GM23338 (cell line): ENCODE data around the gene SLCO3A1. TPM values are rescaled to one million over a fixed set of nuclear protein-coding genes. Genes with fewer than 3 reads are reported as not detected.

Experiments
- CREB1 ChIP-seq: fragments of 250-450 bp; sonication (Bioruptor Pico); IDR thresholded peaks from 2 replicates; pipeline ENCODE4 v1.5.0; 2020; ENCODE audit warnings: low read depth, mild to moderate bottlenecking, moderate library complexity
- EZH2phosphoT487 ChIP-seq: fragments of 200-600 bp; sonication (generic); IDR thresholded peaks from one replicate; pipeline ENCODE4 v1.8.1; 2018; ENCODE audit warnings: antibody characterized with exemption; ENCODE audit not compliant: unreplicated experiment
- NANOG ChIP-seq: IDR thresholded peaks from 2 replicates; pipeline ENCODE4 v1.6.1; 2016; ENCODE audit warnings: antibody characterized with exemption, borderline replicate concordance
- ZNF114 ChIP-seq: fragments of 250-450 bp; sonication (Bioruptor Pico); IDR thresholded peaks from 2 replicates; pipeline ENCODE4 v1.5.0; 2020; ENCODE audit warnings: mild to moderate bottlenecking, moderate library complexity
- ZNF331 ChIP-seq: fragments of 250-450 bp; sonication (Bioruptor Pico); IDR thresholded peaks from 2 replicates; pipeline ENCODE4 v1.5.0; 2020; ENCODE audit warnings: low read depth, mild to moderate bottlenecking, moderate library complexity
- polyA plus RNA-seq: library from polyadenylated mRNA; unstranded; fragments of >200 nt; fragmentation: Nextera tagmentation; extraction: Ambion mirVana; gene quantifications from 2 replicates; pipeline ENCODE4 v1.2.1, GENCODE V29; 2016
- total RNA-seq: library from RNA; depleted of rRNA; stranded (reverse); fragments of >200 nt; shearing (Covaris generic); gene quantifications from 2 replicates; pipeline ENCODE4 v1.2.3, GENCODE V29; 2014
- TF ChIP-seq, protein P1 (sequence below): IDR thresholded peaks from one replicate; pipeline ENCODE4 v1.6.1; 2018; ENCODE audit warnings: antibody characterized with exemption; ENCODE audit not compliant: unreplicated experiment
- TF ChIP-seq, protein P2 (sequence below): fragments of 250-450 bp; sonication (Bioruptor Pico); IDR thresholded peaks from 2 replicates; pipeline ENCODE4 v1.5.0; 2020; ENCODE audit warnings: mild to moderate bottlenecking, moderate library complexity

The SLCO3A1 gene
- total and polyA plus RNA-seq, 2 experiments from 2014 or later, result 7.3 to 9.4 TPM

DNA sequence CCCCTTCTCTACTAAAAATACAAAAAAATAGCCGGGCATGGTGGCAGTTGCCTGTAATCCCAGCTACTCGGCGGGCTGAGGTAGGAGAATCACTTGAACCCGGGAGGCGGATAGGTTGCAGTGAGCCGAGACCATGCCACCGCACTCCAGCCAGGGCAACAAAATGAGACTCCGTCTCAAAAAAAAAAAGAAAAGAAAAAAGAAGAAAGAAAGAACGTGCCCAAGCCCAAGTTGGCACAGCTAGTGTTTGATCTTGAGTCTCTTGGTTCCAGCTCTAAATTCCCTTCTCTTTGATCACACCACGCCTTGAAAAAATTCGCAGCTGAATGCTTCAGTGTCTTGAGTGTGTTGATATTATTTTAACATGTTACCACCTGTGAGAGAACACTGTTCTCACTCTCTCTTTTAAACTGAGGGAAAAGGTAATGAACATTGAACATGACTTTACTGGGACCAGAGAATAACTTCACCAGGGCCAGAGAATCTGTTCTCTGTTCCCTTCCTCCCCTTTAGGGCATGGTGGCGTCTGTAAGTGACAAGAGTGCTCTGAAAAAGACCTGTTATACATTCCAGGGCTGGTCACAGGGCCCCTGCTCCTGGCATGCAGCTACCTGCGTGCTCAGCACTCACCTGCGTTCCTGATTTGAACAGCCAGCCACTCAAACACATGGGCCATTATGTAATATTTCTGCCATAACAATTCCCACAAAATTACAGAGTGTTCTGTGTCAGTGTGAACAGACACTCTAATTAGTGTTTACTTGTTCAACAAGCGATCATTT, 19.0 kb downstream of the SLCO3A1 start (continued):
- TF ChIP-seq, protein P1, sequence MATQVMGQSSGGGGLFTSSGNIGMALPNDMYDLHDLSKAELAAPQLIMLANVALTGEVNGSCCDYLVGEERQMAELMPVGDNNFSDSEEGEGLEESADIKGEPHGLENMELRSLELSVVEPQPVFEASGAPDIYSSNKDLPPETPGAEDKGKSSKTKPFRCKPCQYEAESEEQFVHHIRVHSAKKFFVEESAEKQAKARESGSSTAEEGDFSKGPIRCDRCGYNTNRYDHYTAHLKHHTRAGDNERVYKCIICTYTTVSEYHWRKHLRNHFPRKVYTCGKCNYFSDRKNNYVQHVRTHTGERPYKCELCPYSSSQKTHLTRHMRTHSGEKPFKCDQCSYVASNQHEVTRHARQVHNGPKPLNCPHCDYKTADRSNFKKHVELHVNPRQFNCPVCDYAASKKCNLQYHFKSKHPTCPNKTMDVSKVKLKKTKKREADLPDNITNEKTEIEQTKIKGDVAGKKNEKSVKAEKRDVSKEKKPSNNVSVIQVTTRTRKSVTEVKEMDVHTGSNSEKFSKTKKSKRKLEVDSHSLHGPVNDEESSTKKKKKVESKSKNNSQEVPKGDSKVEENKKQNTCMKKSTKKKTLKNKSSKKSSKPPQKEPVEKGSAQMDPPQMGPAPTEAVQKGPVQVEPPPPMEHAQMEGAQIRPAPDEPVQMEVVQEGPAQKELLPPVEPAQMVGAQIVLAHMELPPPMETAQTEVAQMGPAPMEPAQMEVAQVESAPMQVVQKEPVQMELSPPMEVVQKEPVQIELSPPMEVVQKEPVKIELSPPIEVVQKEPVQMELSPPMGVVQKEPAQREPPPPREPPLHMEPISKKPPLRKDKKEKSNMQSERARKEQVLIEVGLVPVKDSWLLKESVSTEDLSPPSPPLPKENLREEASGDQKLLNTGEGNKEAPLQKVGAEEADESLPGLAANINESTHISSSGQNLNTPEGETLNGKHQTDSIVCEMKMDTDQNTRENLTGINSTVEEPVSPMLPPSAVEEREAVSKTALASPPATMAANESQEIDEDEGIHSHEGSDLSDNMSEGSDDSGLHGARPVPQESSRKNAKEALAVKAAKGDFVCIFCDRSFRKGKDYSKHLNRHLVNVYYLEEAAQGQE, result no peak
- TF ChIP-seq NANOG (no peak), ZNF114 (CRISPR knock-in tag) (no peak), ZNF331 (CRISPR knock-in tag) (no peak), CREB1 (CRISPR knock-in tag) (no peak), EZH2phosphoT487 (no peak)
- TF ChIP-seq, protein P2, sequence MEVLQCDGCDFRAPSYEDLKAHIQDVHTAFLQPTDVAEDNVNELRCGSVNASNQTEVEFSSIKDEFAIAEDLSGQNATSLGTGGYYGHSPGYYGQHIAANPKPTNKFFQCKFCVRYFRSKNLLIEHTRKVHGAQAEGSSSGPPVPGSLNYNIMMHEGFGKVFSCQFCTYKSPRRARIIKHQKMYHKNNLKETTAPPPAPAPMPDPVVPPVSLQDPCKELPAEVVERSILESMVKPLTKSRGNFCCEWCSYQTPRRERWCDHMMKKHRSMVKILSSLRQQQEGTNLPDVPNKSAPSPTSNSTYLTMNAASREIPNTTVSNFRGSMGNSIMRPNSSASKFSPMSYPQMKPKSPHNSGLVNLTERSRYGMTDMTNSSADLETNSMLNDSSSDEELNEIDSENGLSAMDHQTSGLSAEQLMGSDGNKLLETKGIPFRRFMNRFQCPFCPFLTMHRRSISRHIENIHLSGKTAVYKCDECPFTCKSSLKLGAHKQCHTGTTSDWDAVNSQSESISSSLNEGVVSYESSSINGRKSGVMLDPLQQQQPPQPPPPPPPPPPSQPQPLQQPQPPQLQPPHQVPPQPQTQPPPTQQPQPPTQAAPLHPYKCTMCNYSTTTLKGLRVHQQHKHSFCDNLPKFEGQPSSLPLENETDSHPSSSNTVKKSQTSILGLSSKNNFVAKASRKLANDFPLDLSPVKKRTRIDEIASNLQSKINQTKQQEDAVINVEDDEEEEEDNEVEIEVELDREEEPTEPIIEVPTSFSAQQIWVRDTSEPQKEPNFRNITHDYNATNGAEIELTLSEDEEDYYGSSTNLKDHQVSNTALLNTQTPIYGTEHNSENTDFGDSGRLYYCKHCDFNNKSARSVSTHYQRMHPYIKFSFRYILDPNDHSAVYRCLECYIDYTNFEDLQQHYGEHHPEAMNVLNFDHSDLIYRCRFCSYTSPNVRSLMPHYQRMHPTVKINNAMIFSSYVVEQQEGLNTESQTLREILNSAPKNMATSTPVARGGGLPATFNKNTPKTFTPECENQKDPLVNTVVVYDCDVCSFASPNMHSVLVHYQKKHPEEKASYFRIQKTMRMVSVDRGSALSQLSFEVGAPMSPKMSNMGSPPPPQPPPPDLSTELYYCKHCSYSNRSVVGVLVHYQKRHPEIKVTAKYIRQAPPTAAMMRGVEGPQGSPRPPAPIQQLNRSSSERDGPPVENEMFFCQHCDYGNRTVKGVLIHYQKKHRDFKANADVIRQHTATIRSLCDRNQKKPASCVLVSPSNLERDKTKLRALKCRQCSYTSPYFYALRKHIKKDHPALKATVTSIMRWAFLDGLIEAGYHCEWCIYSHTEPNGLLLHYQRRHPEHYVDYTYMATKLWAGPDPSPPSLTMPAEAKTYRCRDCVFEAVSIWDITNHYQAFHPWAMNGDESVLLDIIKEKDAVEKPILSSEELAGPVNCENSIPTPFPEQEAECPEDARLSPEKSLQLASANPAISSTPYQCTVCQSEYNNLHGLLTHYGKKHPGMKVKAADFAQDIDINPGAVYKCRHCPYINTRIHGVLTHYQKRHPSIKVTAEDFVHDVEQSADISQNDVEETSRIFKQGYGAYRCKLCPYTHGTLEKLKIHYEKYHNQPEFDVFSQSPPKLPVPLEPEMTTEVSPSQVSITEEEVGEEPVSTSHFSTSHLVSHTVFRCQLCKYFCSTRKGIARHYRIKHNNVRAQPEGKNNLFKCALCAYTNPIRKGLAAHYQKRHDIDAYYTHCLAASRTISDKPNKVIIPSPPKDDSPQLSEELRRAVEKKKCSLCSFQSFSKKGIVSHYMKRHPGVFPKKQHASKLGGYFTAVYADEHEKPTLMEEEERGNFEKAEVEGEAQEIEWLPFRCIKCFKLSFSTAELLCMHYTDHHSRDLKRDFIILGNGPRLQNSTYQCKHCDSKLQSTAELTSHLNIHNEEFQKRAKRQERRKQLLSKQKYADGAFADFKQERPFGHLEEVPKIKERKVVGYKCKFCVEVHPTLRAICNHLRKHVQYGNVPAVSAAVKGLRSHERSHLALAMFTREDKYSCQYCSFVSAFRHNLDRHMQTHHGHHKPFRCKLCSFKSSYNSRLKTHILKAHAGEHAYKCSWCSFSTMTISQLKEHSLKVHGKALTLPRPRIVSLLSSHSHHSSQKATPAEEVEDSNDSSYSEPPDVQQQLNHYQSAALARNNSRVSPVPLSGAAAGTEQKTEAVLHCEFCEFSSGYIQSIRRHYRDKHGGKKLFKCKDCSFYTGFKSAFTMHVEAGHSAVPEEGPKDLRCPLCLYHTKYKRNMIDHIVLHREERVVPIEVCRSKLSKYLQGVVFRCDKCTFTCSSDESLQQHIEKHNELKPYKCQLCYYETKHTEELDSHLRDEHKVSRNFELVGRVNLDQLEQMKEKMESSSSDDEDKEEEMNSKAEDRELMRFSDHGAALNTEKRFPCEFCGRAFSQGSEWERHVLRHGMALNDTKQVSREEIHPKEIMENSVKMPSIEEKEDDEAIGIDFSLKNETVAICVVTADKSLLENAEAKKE (CRISPR knock-in tag), result no peak
